A549 (cell line): Measurements from ENCODE around the gene RYR1.

Experiments used
- CHD2 ChIP-seq: fragments of 150-350 bp; IDR thresholded peaks from 2 replicates; pipeline ENCODE4 v1.6.1; 2014; ENCODE audit warnings: low read length; ENCODE audit not compliant: partially characterized antibody
- CTCF ChIP-seq: fragments of >200 bp; sonication (Bioruptor Twin); formaldehyde crosslinking; IDR thresholded peaks from 3 replicates; pipeline ENCODE4 v1.5.1; 2016
- KDM1A ChIP-seq: fragments of 200-600 bp; sonication (generic); IDR thresholded peaks from 2 replicates; pipeline ENCODE4 v1.6.1; 2016; ENCODE audit warnings: low read depth, mild to moderate bottlenecking
- MYC ChIP-seq: IDR thresholded peaks from 2 replicates; pipeline ENCODE4 v1.6.1; 2012; ENCODE audit warnings: mild to moderate bottlenecking, inconsistent platforms, low read length, improper control_type of control experiment, borderline replicate concordance
- POLR2A ChIP-seq: IDR thresholded peaks from 2 replicates; pipeline ENCODE4 v1.6.1; 2012; ENCODE audit warnings: mild to moderate bottlenecking, low read length
- RAD21 ChIP-seq, 2 experiments: fragments of >200 bp in 1 of 2; sonication (Bioruptor Twin) in 1 of 2; formaldehyde crosslinking in 1 of 2; IDR thresholded peaks in 1 of 2; conservative IDR thresholded peaks in 1 of 2; 2 replicates in 1 of 2; 3 replicates in 1 of 2; pipeline ENCODE4 v1.6.1; 2012 to 2018; ENCODE audit warnings: inconsistent platforms in 1 of 2
- TP53 ChIP-seq: fragments of 250-450 bp; sonication (Bioruptor Pico); IDR thresholded peaks from 2 replicates; pipeline ENCODE4 v1.5.0; 2021; ENCODE audit warnings: mild to moderate bottlenecking, moderate library complexity
- TF ChIP-seq, protein P1 (sequence below): fragments of 200-600 bp; sonication (generic); IDR thresholded peaks from 2 replicates; pipeline ENCODE4 v1.6.1; 2016; ENCODE audit warnings: antibody characterized with exemption, mild to moderate bottlenecking, moderate library complexity

DNA sequence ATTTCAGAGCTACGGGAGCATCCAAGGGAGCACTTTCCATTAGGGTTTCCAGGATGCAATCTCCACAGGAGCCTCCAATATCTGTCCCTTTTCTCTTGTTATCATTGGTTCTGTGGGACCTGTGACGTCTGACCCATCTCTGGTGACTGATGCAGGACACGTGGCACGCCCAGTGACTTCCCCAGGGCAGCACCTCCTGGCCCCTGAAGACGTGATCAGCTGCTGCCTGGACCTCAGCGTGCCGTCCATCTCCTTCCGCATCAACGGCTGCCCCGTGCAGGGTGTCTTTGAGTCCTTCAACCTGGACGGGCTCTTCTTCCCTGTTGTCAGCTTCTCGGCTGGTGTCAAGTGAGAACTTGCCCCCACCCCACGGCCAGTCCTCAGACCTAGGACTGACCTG is 25.5 kb downstream of the RYR1 start:
- TF ChIP-seq CTCF (no peak), KDM1A (no peak), MYC (no peak), RAD21 (conservative IDR thresholded peaks at IDR 0.05 in 1 of 2, IDR thresholded peaks at IDR 0.05 in 1 of 2) (no peak), TP53 (CRISPR knock-in tag) (no peak), CHD2 (no peak), POLR2A (no peak)
- TF ChIP-seq, protein P1, sequence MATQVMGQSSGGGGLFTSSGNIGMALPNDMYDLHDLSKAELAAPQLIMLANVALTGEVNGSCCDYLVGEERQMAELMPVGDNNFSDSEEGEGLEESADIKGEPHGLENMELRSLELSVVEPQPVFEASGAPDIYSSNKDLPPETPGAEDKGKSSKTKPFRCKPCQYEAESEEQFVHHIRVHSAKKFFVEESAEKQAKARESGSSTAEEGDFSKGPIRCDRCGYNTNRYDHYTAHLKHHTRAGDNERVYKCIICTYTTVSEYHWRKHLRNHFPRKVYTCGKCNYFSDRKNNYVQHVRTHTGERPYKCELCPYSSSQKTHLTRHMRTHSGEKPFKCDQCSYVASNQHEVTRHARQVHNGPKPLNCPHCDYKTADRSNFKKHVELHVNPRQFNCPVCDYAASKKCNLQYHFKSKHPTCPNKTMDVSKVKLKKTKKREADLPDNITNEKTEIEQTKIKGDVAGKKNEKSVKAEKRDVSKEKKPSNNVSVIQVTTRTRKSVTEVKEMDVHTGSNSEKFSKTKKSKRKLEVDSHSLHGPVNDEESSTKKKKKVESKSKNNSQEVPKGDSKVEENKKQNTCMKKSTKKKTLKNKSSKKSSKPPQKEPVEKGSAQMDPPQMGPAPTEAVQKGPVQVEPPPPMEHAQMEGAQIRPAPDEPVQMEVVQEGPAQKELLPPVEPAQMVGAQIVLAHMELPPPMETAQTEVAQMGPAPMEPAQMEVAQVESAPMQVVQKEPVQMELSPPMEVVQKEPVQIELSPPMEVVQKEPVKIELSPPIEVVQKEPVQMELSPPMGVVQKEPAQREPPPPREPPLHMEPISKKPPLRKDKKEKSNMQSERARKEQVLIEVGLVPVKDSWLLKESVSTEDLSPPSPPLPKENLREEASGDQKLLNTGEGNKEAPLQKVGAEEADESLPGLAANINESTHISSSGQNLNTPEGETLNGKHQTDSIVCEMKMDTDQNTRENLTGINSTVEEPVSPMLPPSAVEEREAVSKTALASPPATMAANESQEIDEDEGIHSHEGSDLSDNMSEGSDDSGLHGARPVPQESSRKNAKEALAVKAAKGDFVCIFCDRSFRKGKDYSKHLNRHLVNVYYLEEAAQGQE = no peak
